ENCODE results near the gene RELL1. TPM values are rescaled to one million over a fixed set of nuclear protein-coding genes. Genes with fewer than 3 reads are reported as not detected.

Gene RELL1
- total RNA-seq, 1 donor from 2014 or later, result 23.1 TPM

- Mint-ChIP-seq H3K27me3 (ENCODE audit: low read depth, unreplicated experiment) (no peaks in the 10 kb centered on the region), H3K4me1 (ENCODE audit: low read depth, unreplicated experiment) (no peaks in the 10 kb centered on the region), H3K36me3 (ENCODE audit: low read depth, unreplicated experiment) (no peaks in the 10 kb centered on the region), H3K4me3 (ENCODE audit: unreplicated experiment) (no peak overlapping the region), H3K27ac (ENCODE audit: unreplicated experiment) (no peak overlapping the region), H3K9me3 (ENCODE audit: unreplicated experiment) (no peaks in the 10 kb centered on the region)
- H3K27ac ChIP-seq (ENCODE audit: low read depth, low read length), result no peak overlapping the region
- H4K20me1 ChIP-seq (ENCODE audit: insufficient read depth, low read length), result no peaks in the 10 kb centered on the region
- H3K4me2 ChIP-seq (ENCODE audit: low read length), result no peak overlapping the region
- FAIRE-seq (no peak), DNase-seq (ENCODE audit: low read depth) (no peak)
- no peaks in the 10 kb centered on the region for H3K9me3 ChIP-seq (ENCODE audit: insufficient read depth, low read depth, low read length)
- no peak for TF ChIP-seq EZH2 (IDR thresholded peaks at IDR 0.05; ENCODE audit: insufficient read depth, low read length)
- TF ChIP-seq, protein P1, sequence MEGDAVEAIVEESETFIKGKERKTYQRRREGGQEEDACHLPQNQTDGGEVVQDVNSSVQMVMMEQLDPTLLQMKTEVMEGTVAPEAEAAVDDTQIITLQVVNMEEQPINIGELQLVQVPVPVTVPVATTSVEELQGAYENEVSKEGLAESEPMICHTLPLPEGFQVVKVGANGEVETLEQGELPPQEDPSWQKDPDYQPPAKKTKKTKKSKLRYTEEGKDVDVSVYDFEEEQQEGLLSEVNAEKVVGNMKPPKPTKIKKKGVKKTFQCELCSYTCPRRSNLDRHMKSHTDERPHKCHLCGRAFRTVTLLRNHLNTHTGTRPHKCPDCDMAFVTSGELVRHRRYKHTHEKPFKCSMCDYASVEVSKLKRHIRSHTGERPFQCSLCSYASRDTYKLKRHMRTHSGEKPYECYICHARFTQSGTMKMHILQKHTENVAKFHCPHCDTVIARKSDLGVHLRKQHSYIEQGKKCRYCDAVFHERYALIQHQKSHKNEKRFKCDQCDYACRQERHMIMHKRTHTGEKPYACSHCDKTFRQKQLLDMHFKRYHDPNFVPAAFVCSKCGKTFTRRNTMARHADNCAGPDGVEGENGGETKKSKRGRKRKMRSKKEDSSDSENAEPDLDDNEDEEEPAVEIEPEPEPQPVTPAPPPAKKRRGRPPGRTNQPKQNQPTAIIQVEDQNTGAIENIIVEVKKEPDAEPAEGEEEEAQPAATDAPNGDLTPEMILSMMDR (IDR thresholded peaks at IDR 0.05; ENCODE audit: insufficient read depth, low read depth, low read length), result no peak
- H3K36me3 ChIP-seq (ENCODE audit: insufficient read depth, low read length), result no peaks in the 10 kb centered on the region
- no peak overlapping the region for H3K9ac ChIP-seq (ENCODE audit: low read length)
- no peaks in the 10 kb centered on the region for H3K4me1 ChIP-seq (ENCODE audit: insufficient read depth, low read length)
- H3K27me3 ChIP-seq (ENCODE audit: insufficient read depth, low read length), result no peaks in the 10 kb centered on the region
- H2AFZ ChIP-seq (ENCODE audit: low read depth, low read length), result no peak overlapping the region
- no peaks in the 10 kb centered on the region for H3K79me2 ChIP-seq (ENCODE audit: insufficient read depth, low read length)
- no peak overlapping the region for H3K4me3 ChIP-seq (ENCODE audit: insufficient read depth, low read depth, low read length)
Measured at GRCh38 chr4:37595875-37596680, 90.1 kb downstream of the RELL1 start.

DNA sequence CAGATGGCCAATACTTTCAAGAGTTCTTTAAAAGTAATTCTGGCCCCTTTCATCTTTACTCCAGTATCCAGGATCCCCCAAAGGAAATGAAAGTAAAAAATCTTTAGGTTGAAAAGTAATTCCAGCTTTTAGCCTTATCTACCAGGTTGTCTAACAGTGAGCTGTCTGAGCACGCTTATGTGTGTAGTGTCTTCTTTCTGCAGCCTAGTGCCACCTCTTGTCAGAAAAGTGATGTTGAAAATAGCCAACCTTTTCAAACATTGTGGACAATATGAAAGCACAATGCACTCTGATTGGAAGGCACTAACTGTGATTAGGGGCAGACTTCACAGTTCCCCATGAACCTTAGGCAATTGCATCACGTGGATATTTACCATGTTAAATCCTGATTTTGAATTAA, 92.1 kb downstream of the RELL1 start:
- TF ChIP-seq, protein P1 (IDR thresholded peaks at IDR 0.05; ENCODE audit: insufficient read depth, low read depth, low read length), result no peak
- TF ChIP-seq EZH2 (IDR thresholded peaks at IDR 0.05; ENCODE audit: insufficient read depth, low read length), result no peak
- Histone ChIP-seq H3K4me1 (ENCODE audit: insufficient read depth, low read length) (no peaks in the 10 kb centered on the region), H3K79me2 (ENCODE audit: insufficient read depth, low read length) (no peaks in the 10 kb centered on the region), H3K4me3 (ENCODE audit: insufficient read depth, low read depth, low read length) (no peak overlapping the region), H3K9me3 (ENCODE audit: insufficient read depth, low read depth, low read length) (no peaks in the 10 kb centered on the region), H3K36me3 (ENCODE audit: insufficient read depth, low read length) (no peaks in the 10 kb centered on the region), H3K9ac (ENCODE audit: low read length) (no peak overlapping the region), H2AFZ (ENCODE audit: low read depth, low read length) (no peak overlapping the region), H3K4me2 (ENCODE audit: low read length) (no peak overlapping the region), H3K27ac (ENCODE audit: low read depth, low read length) (no peak overlapping the region), H3K27me3 (ENCODE audit: insufficient read depth, low read length) (no peaks in the 10 kb centered on the region), H4K20me1 (ENCODE audit: insufficient read depth, low read length) (no peaks in the 10 kb centered on the region)
- Mint-ChIP-seq H3K4me3 (ENCODE audit: unreplicated experiment) (no peak overlapping the region), H3K9me3 (ENCODE audit: unreplicated experiment) (peaks cover 3% of the 10 kb centered on the region), H3K4me1 (ENCODE audit: low read depth, unreplicated experiment) (no peaks in the 10 kb centered on the region), H3K36me3 (ENCODE audit: low read depth, unreplicated experiment) (peaks cover 3% of the 10 kb centered on the region), H3K27me3 (ENCODE audit: low read depth, unreplicated experiment) (peaks cover 3% of the 10 kb centered on the region), H3K27ac (ENCODE audit: unreplicated experiment) (no peak overlapping the region)
- DNase-seq (ENCODE audit: low read depth) (no peak), FAIRE-seq (no peak)

DNA sequence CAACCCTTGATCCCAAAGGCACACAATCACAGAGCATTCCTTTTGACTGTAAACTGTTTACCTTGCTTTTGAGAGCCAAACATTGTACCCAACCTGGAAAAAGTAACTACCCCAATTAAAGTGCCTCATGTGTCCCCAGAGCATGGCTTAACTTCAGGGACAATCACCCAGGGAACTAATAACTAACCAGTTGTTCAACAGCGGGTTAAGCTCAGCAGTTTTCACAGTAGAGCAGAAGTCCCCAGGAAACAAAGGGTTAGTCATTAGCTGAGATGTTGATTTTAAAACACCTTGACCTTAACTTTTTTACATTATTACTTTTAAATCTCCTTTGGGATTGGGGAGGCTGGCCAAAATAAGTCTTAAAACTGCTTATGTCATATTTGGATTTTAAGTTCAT, 94.8 kb downstream of the RELL1 start:
- Histone ChIP-seq H3K4me3 (ENCODE audit: insufficient read depth, low read depth, low read length) (no peak overlapping the region), H3K27ac (ENCODE audit: low read depth, low read length) (no peak overlapping the region), H3K79me2 (ENCODE audit: insufficient read depth, low read length) (no peaks in the 10 kb centered on the region), H2AFZ (ENCODE audit: low read depth, low read length) (no peak overlapping the region), H3K36me3 (ENCODE audit: insufficient read depth, low read length) (no peaks in the 10 kb centered on the region), H4K20me1 (ENCODE audit: insufficient read depth, low read length) (no peaks in the 10 kb centered on the region), H3K4me1 (ENCODE audit: insufficient read depth, low read length) (no peaks in the 10 kb centered on the region), H3K4me2 (ENCODE audit: low read length) (no peak overlapping the region), H3K27me3 (ENCODE audit: insufficient read depth, low read length) (no peaks in the 10 kb centered on the region), H3K9me3 (ENCODE audit: insufficient read depth, low read depth, low read length) (no peaks in the 10 kb centered on the region), H3K9ac (ENCODE audit: low read length) (no peak overlapping the region)
- Mint-ChIP-seq H3K9me3 (ENCODE audit: unreplicated experiment) (peaks cover 3% of the 10 kb centered on the region), H3K27me3 (ENCODE audit: low read depth, unreplicated experiment) (peaks cover 3% of the 10 kb centered on the region), H3K27ac (ENCODE audit: unreplicated experiment) (no peak overlapping the region), H3K4me1 (ENCODE audit: low read depth, unreplicated experiment) (no peaks in the 10 kb centered on the region), H3K4me3 (ENCODE audit: unreplicated experiment) (no peak overlapping the region), H3K36me3 (ENCODE audit: low read depth, unreplicated experiment) (peaks cover 3% of the 10 kb centered on the region)
- FAIRE-seq (no peak), DNase-seq (ENCODE audit: low read depth) (no peak)
- TF ChIP-seq, protein P1 (IDR thresholded peaks at IDR 0.05; ENCODE audit: insufficient read depth, low read depth, low read length), result no peak
- no peak for TF ChIP-seq EZH2 (IDR thresholded peaks at IDR 0.05; ENCODE audit: insufficient read depth, low read length)
